NCI-H2029 treated with DMSO at 0.1 percent for 48 hours (cell line): ENCODE results near the gene PAXX.
"Not testable (repeated sequence)": the region's sequence is repeated elsewhere in the genome, so short reads cannot be mapped to it uniquely, and the experiment has no call there.

ENCODE experiments used
- DNase-seq: peaks from one replicate; lab custom pipeline; 2025; lab: John Stamatoyannopoulos, UW

The PAXX gene

GRCh38 chr9:136983167-136983566, 9.1 kb upstream of the PAXX start:
- no peak for DNase-seq

GRCh38 chr9:136983656-136984314, 8.4 kb upstream of the PAXX start:
- no peak for DNase-seq

GRCh38 chr9:136984464-136985026, 7.7 kb upstream of the PAXX start:
- no peak for DNase-seq

GRCh38 chr9:136985027-136985602, 7.1 kb upstream of the PAXX start:
- DNase-seq = no peak

- DNase-seq = no peak
These were observed 6.4 kb upstream of the PAXX start for GRCh38 chr9:136985853-136986252.

GRCh38 chr9:136988872-136989271, 3.4 kb upstream of the PAXX start:
- no peak for DNase-seq

GRCh38 chr9:136990242-136990911, 1.8 kb upstream of the PAXX start:
- DNase-seq = no peak

- DNase-seq = no peak
These were observed 672 bp downstream of the PAXX start for GRCh38 chr9:136992819-136993369.

GRCh38 chr9:136994180-136994887, 2.1 kb downstream of the PAXX start:
- no peak for DNase-seq

GRCh38 chr9:136994888-136995230, 2.6 kb downstream of the PAXX start:
- no peak for DNase-seq

- DNase-seq = no peak
These were observed 3.1 kb downstream of the PAXX start for GRCh38 chr9:136995362-136995761.

GRCh38 chr9:136995772-136996311, 3.6 kb downstream of the PAXX start:
- peak; percentile 58 for DNase-seq

GRCh38 chr9:136996361-136997292, 4.4 kb downstream of the PAXX start, which contains the start of gene CLIC3:
Gene CLIC3 (minus strand): TSS chr9:136996568. CDS start chr9:136996543, 25 bp downstream.
- no peak for DNase-seq

GRCh38 chr9:136997371-136997770, 5.1 kb downstream of the PAXX start:
- no peak for DNase-seq

GRCh38 chr9:136997830-136998234, 5.6 kb downstream of the PAXX start:
- no peak for DNase-seq

GRCh38 chr9:137000177-137000930, 8.1 kb downstream of the PAXX start:
- no peak for DNase-seq

GRCh38 chr9:137001857-137002645, 9.8 kb downstream of the PAXX start:
- DNase-seq = no peak

- DNase-seq = no peak
These were observed 10.4 kb downstream of the PAXX start for GRCh38 chr9:137002646-137003041.

- DNase-seq = not testable (repeated sequence)
These were observed 12.1 kb downstream of the PAXX start for GRCh38 chr9:137004285-137004684.
